WTC11 (cell line): Measurements from ENCODE around the gene CTXND2. TPM values are rescaled to one million over a fixed set of nuclear protein-coding genes. Genes with fewer than 3 reads are reported as not detected.

Source experiments
- ATAC-seq: fragments of 200-7000 bp; cut with Tn5 transposase; 2 replicates; pipeline ENCODE4 v1.10.0; 2021; ENCODE audit warnings: mild to moderate bottlenecking, moderate library complexity
- CTCF ChIA-PET: fragments of 300-600 bp; sonication (Branson Sonifier 250); formaldehyde crosslinking; loops from one replicate; lab custom pipeline; 2021; ENCODE audit warnings: antibody characterized with exemption; lab: Charles Lee
- POLR2A ChIA-PET: fragments of 350-600 bp; sonication (Branson Sonifier 250); formaldehyde crosslinking; loops from one replicate; lab custom pipeline; 2021; ENCODE audit warnings: antibody characterized with exemption; lab: Charles Lee
- DNase-seq: peaks from one replicate; pipeline ENCODE4 v3.0.0; 2021; ENCODE audit warnings: low spot score
- H3K27ac Mint-ChIP-seq: 2 replicates; pipeline ENCODE4 v1.8.0; 2021; ENCODE audit warnings: mixed read lengths
- H3K27me3 Mint-ChIP-seq: 2 replicates; pipeline ENCODE4 v1.8.0; 2021; ENCODE audit warnings: low read depth, mild to moderate bottlenecking, moderate library complexity, mixed read lengths
- H3K36me3 Mint-ChIP-seq: 2 replicates; pipeline ENCODE4 v1.8.0; 2021; ENCODE audit warnings: mixed read lengths
- H3K4me1 Mint-ChIP-seq: 2 replicates; pipeline ENCODE4 v1.8.0; 2022; ENCODE audit warnings: mixed read lengths
- H3K4me3 Mint-ChIP-seq: 2 replicates; pipeline ENCODE4 v1.8.0; 2021; ENCODE audit warnings: mild to moderate bottlenecking, moderate library complexity, mixed read lengths
- H3K9me3 Mint-ChIP-seq: 2 replicates; pipeline ENCODE4 v1.8.0; 2021; ENCODE audit warnings: mixed read lengths
- CREB1 ChIP-seq: sonication (generic); formaldehyde crosslinking; IDR thresholded peaks from 2 replicates; pipeline ENCODE4 v1.8.0; 2023; ENCODE audit warnings: mild to moderate bottlenecking, missing genetic modification reagents
- E2F1 ChIP-seq: sonication (generic); formaldehyde crosslinking; IDR thresholded peaks from 2 replicates; pipeline ENCODE4 v1.8.0; 2022; ENCODE audit warnings: mild to moderate bottlenecking, missing genetic modification reagents
- FOXJ3 ChIP-seq: sonication (generic); formaldehyde crosslinking; IDR thresholded peaks from 2 replicates; pipeline ENCODE4 v1.9.0; 2021; ENCODE audit warnings: missing genetic modification reagents, mild to moderate bottlenecking, borderline replicate concordance
- IRF1 ChIP-seq: sonication (generic); formaldehyde crosslinking; IDR thresholded peaks from 2 replicates; pipeline ENCODE4 v1.8.0; 2023; ENCODE audit warnings: missing genetic modification reagents
- JAZF1 ChIP-seq: fragments of 250-450 bp; sonication (Bioruptor Pico); IDR thresholded peaks from 2 replicates; pipeline ENCODE4 v1.9.0; 2021; ENCODE audit warnings: moderate library complexity, mild to moderate bottlenecking, inconsistent platforms
- KAT7 ChIP-seq: sonication (generic); formaldehyde crosslinking; IDR thresholded peaks from 2 replicates; pipeline ENCODE4 v1.8.1; 2023; ENCODE audit warnings: missing genetic modification reagents, mild to moderate bottlenecking, borderline replicate concordance
- NFE2L1 ChIP-seq: sonication (generic); formaldehyde crosslinking; IDR thresholded peaks from 2 replicates; pipeline ENCODE4 v1.8.1; 2023; ENCODE audit warnings: missing genetic modification reagents
- SMAD4 ChIP-seq: sonication (generic); formaldehyde crosslinking; IDR thresholded peaks from 2 replicates; pipeline ENCODE4 v1.8.0; 2022; ENCODE audit warnings: mild to moderate bottlenecking, missing genetic modification reagents
- USF2 ChIP-seq: sonication (generic); formaldehyde crosslinking; IDR thresholded peaks from 2 replicates; pipeline ENCODE4 v1.8.1; 2023; ENCODE audit warnings: mild to moderate bottlenecking, missing genetic modification reagents, moderate library complexity
- ZBTB43 ChIP-seq: sonication (generic); formaldehyde crosslinking; IDR thresholded peaks from 2 replicates; pipeline ENCODE4 v1.8.1; 2023; ENCODE audit warnings: mild to moderate bottlenecking, missing genetic modification reagents
- ZMAT4 ChIP-seq: fragments of 250-450 bp; sonication (Bioruptor Pico); IDR thresholded peaks from 2 replicates; pipeline ENCODE4 v1.9.0; 2021; ENCODE audit warnings: mild to moderate bottlenecking
- ZNF138 ChIP-seq: sonication (generic); formaldehyde crosslinking; conservative IDR thresholded peaks from 2 replicates; pipeline ENCODE4 v1.8.1; 2022; ENCODE audit warnings: mild to moderate bottlenecking, moderate library complexity, missing genetic modification reagents
- ZNF232 ChIP-seq: sonication (generic); formaldehyde crosslinking; IDR thresholded peaks from 2 replicates; pipeline ENCODE4 v1.8.0; 2022; ENCODE audit warnings: mild to moderate bottlenecking, missing genetic modification reagents
- ZNF532 ChIP-seq: fragments of 250-450 bp; sonication (Bioruptor Pico); IDR thresholded peaks from 2 replicates; pipeline ENCODE4 v1.9.0; 2021; ENCODE audit warnings: mild to moderate bottlenecking, borderline replicate concordance
- total RNA-seq: library from RNA; stranded (reverse); gene quantifications from 3 replicates; pipeline ENCODE4 v1.2.3, GENCODE V29; 2021
- TF ChIP-seq, protein P1 (sequence below): sonication (generic); formaldehyde crosslinking; IDR thresholded peaks from 2 replicates; pipeline ENCODE4 v1.8.1; 2023; ENCODE audit warnings: mild to moderate bottlenecking, missing genetic modification reagents
- TF ChIP-seq, protein P2 (sequence below): sonication (generic); formaldehyde crosslinking; IDR thresholded peaks from 2 replicates; pipeline ENCODE4 v1.8.1; 2023; ENCODE audit warnings: mild to moderate bottlenecking, missing genetic modification reagents, moderate library complexity
- TF ChIP-seq, protein P3 (sequence below): sonication (generic); formaldehyde crosslinking; IDR thresholded peaks from 2 replicates; pipeline ENCODE4 v1.8.0; 2022; ENCODE audit warnings: mild to moderate bottlenecking, missing genetic modification reagents

The CTXND2 gene
- total RNA-seq, 1 experiment from 2014 or later: not detected

- Mint-ChIP-seq H3K36me3 (peaks cover 15% of the 10 kb centered on the region), H3K27ac (0 out of 2 replicates have a peak overlapping the region, but pooled peaks have one; percentile 42), H3K9me3 (no peaks in the 10 kb centered on the region), H3K27me3 (no peaks in the 10 kb centered on the region), H3K4me3 (no peak overlapping the region), H3K4me1 (peaks cover 10% of the 10 kb centered on the region)
- ATAC-seq (no peak), DNase-seq (no peak)
- CTCF ChIA-PET: interaction anchor here (1.6 kb wide), 1 partner anchor 154 kb away, joined by 3 read pairs; no protein-coding TSS in a partner anchor
- POLR2A ChIA-PET: no interaction called here
- TF ChIP-seq, protein P1, sequence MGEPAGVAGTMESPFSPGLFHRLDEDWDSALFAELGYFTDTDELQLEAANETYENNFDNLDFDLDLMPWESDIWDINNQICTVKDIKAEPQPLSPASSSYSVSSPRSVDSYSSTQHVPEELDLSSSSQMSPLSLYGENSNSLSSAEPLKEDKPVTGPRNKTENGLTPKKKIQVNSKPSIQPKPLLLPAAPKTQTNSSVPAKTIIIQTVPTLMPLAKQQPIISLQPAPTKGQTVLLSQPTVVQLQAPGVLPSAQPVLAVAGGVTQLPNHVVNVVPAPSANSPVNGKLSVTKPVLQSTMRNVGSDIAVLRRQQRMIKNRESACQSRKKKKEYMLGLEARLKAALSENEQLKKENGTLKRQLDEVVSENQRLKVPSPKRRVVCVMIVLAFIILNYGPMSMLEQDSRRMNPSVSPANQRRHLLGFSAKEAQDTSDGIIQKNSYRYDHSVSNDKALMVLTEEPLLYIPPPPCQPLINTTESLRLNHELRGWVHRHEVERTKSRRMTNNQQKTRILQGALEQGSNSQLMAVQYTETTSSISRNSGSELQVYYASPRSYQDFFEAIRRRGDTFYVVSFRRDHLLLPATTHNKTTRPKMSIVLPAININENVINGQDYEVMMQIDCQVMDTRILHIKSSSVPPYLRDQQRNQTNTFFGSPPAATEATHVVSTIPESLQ: no peak
- TF ChIP-seq ZNF232 (CRISPR knock-in tag): no peak
- TF ChIP-seq, protein P2, sequence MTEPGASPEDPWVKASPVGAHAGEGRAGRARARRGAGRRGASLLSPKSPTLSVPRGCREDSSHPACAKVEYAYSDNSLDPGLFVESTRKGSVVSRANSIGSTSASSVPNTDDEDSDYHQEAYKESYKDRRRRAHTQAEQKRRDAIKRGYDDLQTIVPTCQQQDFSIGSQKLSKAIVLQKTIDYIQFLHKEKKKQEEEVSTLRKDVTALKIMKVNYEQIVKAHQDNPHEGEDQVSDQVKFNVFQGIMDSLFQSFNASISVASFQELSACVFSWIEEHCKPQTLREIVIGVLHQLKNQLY (CRISPR knock-in tag): no peak
- no peak for TF ChIP-seq SMAD4 (CRISPR knock-in tag)
- TF ChIP-seq ZNF532 (CRISPR knock-in tag): no peak
- TF ChIP-seq KAT7 (CRISPR knock-in tag): no peak
- no peak for TF ChIP-seq IRF1 (CRISPR knock-in tag)
- TF ChIP-seq NFE2L1: no peak
- no peak for TF ChIP-seq ZNF138 (CRISPR knock-in tag)
- no peak for TF ChIP-seq E2F1 (CRISPR knock-in tag)
- TF ChIP-seq, protein P3, sequence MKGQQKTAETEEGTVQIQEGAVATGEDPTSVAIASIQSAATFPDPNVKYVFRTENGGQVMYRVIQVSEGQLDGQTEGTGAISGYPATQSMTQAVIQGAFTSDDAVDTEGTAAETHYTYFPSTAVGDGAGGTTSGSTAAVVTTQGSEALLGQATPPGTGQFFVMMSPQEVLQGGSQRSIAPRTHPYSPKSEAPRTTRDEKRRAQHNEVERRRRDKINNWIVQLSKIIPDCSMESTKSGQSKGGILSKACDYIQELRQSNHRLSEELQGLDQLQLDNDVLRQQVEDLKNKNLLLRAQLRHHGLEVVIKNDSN (CRISPR knock-in tag): no peak
- no peak for TF ChIP-seq CREB1 (CRISPR knock-in tag)
- no peak for TF ChIP-seq USF2 (CRISPR knock-in tag)
- no peak for TF ChIP-seq FOXJ3 (CRISPR knock-in tag)
- TF ChIP-seq JAZF1: no peak
- TF ChIP-seq ZMAT4 (CRISPR knock-in tag): no peak
- TF ChIP-seq ZBTB43 (CRISPR knock-in tag): no peak
Measured at GRCh38 chr1:150841626-150842025, 45.3 kb upstream of the CTXND2 start.
